HG03025 (cell line): ENCODE results near the gene ASS1.

Experiments used
- ATAC-seq: cut with Tn5 transposase; IDR thresholded peaks from one replicate; pipeline ENCODE4 v1.9.1; 2021; ENCODE audit warnings: mild to moderate bottlenecking, moderate library complexity; ENCODE audit not compliant: unreplicated experiment, low FRiP score

The ASS1 gene

GRCh38 chr9:130526193-130526853 lies 81.6 kb downstream of the ASS1 start:
- no peak for ATAC-seq

GRCh38 chr9:130526854-130527650 lies 82.3 kb downstream of the ASS1 start:
- ATAC-seq: no peak

- ATAC-seq: no peak
These were observed 83.0 kb downstream of the ASS1 start for GRCh38 chr9:130527651-130528310.

- no peak for ATAC-seq
These were observed 83.9 kb downstream of the ASS1 start for GRCh38 chr9:130528674-130529073.

- ATAC-seq: no peak
These were observed 86.2 kb downstream of the ASS1 start for GRCh38 chr9:130530938-130531337.

- ATAC-seq: no peak
These were observed 86.9 kb downstream of the ASS1 start for GRCh38 chr9:130531670-130532069.

GRCh38 chr9:130532426-130533080 lies 87.8 kb downstream of the ASS1 start:
- ATAC-seq: no peak

- ATAC-seq: no peak
These were observed 91.2 kb downstream of the ASS1 start for GRCh38 chr9:130535818-130536521.

GRCh38 chr9:130536701-130537107 lies 91.9 kb downstream of the ASS1 start:
- ATAC-seq: no peak

GRCh38 chr9:130537346-130538050 lies 92.7 kb downstream of the ASS1 start:
- ATAC-seq: no peak

GRCh38 chr9:130539420-130540223 lies 94.9 kb downstream of the ASS1 start:
- ATAC-seq: no peak

- no peak for ATAC-seq
These were observed 96.8 kb downstream of the ASS1 start for GRCh38 chr9:130541533-130541932.

- no peak for ATAC-seq
These were observed 97.3 kb downstream of the ASS1 start for GRCh38 chr9:130542038-130542437.

GRCh38 chr9:130542457-130543228 lies 97.9 kb downstream of the ASS1 start:
- no peak for ATAC-seq

GRCh38 chr9:130543368-130543767 lies 98.6 kb downstream of the ASS1 start:
- ATAC-seq: no peak

- no peak for ATAC-seq
These were observed 99.1 kb downstream of the ASS1 start for GRCh38 chr9:130543859-130544258.

GRCh38 chr9:130544364-130544763 lies 99.6 kb downstream of the ASS1 start:
- ATAC-seq: no peak

- no peak for ATAC-seq
These were observed 103.3 kb downstream of the ASS1 start for GRCh38 chr9:130548103-130548502.
